NCI-H2227 (cell line): ENCODE measurements around the gene EMX2.
"Not testable (repeated sequence)": the region's sequence is repeated elsewhere in the genome, so short reads cannot be mapped to it uniquely, and the experiment has no call there.

Experiments used
- DNase-seq: peaks from one replicate; lab custom pipeline; 2025; ENCODE audit not compliant: unreplicated experiment; lab: John Stamatoyannopoulos, UW

Gene EMX2

DNA sequence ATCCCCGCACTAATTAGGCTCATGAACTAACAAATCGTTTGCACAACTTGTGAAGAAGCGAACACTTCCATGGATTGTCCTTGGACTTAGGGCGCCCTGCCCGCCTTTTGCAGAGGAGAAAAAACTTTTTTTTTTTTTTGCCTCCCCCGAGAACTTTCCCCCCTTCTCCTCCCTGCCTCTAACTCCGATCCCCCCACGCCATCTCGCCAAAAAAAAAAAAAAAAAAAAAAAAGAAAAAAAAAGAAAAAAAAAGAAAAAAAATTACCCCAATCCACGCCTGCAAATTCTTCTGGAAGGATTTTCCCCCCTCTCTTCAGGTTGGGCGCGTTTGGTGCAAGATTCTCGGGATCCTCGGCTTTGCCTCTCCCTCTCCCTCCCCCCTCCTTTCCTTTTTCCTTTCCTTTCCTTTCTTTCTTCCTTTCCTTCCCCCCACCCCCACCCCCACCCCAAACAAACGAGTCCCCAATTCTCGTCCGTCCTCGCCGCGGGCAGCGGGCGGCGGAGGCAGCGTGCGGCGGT is at the start of gene EMX2:
Gene EMX2, plus strand, starts transcription at position 41 of the 519 bp plus-strand sequence. CDS start 522 bp downstream, outside the sequence.
- DNase-seq, result no peak

DNA sequence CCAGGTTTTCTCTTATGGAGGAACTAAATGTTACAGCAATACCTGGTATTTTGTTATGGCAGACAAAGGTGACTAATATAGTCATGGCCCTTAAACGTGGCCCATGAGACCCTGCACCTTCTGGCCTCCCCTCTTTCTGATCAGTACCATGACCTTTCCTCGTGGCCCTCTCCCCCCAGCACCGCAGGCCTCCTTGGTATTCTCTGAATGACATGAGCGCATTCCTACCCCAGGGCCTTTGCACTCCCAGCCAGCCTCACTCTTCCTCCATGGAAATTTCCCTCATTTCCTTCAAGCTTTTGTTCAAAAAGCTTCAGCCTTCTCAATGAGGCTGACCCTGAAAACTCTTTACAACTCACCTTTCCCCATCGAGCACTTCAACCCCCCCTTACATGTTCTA is 46.5 kb upstream of the EMX2 start:
- DNase-seq, result no peak

GRCh38 chr10:117496616-117497028 is 45.9 kb upstream of the EMX2 start:
- DNase-seq, result peak; percentile 78

DNA sequence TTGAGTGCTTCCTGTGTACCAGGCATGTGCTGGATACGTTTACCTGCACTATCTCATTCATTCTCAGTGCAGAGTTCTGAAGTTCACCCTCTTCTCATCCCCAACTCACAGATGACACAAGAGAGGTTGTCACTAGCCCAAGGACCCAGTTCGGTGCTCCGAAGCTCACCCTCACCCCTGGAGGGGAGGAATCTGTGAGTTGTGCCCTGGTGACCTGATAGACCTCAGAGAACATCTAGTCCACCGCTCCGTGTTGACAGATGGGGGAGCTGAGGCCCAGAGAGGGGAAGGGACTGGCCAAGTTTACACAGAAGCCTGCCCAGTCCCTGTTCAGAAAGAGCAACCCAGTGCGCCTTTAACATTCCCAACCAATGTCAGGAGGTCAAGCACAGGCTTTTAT is 44.8 kb upstream of the EMX2 start:
- DNase-seq, result no peak

DNA sequence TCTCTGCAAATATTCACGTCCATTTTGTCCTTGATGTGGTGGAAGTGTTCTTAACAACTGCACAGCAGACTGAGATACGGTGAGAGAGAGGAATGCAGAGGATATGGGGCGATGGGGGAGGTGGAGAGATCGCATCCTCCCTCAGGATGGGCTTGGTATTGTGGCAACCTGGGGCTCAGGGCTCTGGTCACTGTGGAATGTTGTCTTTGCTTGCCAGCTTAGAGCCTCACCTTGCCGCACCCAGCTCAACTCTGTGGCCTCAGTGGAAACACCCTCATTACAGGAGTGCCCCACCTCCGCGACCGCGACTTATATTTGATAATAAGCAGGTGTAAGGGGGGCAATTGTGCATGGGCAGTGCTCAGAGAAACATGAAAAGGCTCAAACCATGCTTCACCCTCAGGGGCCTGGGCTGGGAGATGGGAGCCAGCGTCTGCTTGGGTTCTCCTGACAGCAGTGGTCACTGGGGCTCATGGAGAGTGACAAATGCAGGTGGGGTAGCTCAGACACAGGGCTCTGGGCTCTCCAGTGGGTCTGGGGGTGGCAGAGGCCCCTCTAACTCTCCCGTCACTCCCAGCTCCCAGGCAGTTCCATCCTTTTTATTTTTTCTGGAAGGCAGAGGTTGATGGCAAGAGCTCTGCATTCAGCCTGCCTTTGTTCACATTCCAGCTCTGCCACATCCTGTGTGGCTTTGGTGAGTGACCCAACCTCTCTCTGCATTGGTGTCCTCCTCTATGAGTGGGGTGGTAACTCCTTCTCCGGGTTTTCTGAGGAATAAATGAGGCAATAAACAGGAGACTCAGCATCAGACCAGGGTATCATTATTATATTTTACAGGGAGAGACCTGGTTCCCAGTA is 43.1 kb upstream of the EMX2 start:
- DNase-seq, result no peak

DNA sequence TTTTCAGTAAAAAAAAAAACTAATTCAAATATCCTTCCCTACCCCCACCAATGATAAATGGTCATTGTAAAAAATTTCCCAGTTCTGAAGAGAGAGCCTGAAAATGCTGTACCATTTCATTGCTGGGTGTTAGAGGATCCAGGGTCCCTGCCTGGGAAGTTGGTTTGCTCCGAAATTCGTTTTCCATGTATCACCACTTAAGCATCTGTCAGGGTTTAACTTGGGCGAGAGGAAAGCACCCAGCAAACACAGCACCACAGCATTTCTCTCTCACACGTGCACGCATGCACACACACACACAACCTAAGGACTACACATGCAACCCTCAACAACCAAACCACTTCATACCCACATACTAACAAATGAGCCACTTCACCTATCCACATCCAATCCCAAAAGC is 42.1 kb upstream of the EMX2 start:
- DNase-seq, result no peak

- no peak for DNase-seq
Measured at GRCh38 chr10:117501460-117502035, 41.0 kb upstream of the EMX2 start.

GRCh38 chr10:117502421-117503243 is 39.9 kb upstream of the EMX2 start:
- DNase-seq, result no peak

- peak; percentile 17 for DNase-seq
Measured at GRCh38 chr10:117503244-117504205, 39.0 kb upstream of the EMX2 start.

DNA sequence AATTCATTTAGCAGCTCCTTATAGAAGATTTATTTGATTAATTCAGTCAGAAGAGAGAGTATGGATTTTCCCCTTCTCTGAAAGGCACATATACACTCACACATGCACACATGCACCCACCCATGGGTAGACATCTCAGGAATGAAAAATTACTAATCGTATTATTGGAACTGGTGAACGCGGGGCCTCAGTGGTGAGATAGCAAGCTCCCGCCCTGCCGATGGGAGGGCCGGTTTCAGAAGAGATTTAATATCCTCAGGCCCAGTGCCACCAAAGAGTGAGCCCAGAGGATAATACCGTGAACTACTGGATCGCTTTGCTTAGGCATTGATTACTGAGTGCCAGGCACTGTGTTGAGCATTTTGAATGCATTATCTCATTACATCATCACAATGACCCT is 38.0 kb upstream of the EMX2 start:
- DNase-seq, result no peak

DNA sequence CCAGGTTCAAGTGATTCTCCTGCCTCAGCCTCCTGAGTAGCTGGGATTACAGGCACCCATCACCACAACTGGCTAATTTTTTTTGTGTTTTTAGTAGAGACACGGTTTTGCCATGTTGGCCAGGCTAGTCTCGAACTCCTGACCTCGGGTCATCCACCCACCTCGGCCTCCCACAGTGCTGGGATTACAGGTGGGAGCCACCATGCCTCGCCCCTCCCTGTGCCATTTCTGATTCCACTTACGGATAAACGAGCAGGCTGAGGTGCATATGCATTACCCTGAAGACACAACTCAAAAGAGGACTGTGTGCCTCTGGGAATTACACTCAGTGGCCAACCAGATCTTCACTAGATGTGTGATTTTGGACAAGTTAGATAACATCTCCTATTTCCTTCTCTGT is 35.5 kb upstream of the EMX2 start:
- DNase-seq, result not testable (repeated sequence)

- DNase-seq, result no peak
Measured at GRCh38 chr10:117509573-117509972, 33.0 kb upstream of the EMX2 start.

- DNase-seq, result no peak
Measured at GRCh38 chr10:117511601-117512390, 30.8 kb upstream of the EMX2 start.

- no peak for DNase-seq
Measured at GRCh38 chr10:117514971-117515370, 27.6 kb upstream of the EMX2 start.

GRCh38 chr10:117516681-117517080 is 25.9 kb upstream of the EMX2 start:
- DNase-seq, result no peak

- DNase-seq, result no peak
Measured at GRCh38 chr10:117518246-117518645, 24.3 kb upstream of the EMX2 start.

- DNase-seq, result no peak
Measured at GRCh38 chr10:117519286-117519685, 23.3 kb upstream of the EMX2 start.

DNA sequence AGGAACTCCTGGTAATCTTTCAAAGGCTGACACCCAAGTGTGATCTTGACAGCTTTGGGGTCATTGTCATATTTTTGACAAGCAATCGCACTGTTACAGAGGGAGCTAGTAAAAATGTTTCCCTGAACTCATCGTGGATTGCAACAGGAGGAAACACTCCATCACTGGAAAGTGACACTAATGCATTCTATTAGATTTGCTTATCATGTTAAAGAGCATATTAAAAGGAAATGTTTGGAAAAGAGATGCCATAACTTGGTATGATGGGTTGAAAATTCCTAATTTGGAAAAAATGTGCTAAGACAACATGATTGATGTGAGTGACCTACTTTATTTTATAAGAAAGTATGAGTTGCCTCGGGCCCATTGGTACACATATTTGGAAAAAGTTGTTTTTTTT is 22.7 kb upstream of the EMX2 start:
- DNase-seq, result no peak

DNA sequence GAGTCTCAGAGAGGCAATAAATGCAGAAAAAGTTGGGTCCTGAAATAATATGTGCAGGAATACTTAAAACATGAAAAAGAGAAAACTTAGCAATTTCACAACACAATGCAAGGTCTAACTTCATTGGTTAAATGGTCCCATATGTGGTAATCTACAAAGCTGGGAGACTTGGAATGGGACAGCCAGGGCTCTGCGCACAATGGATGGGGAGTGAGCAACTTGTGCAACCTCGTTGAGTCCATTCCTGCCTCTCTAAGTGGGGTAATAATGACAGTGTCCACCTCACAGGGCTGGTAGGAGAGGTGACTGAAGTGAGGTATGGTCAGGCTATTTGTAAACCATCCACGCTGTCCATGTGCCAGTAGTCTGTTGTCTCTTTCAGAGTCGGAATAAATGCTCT is 11.8 kb upstream of the EMX2 start:
- no peak for DNase-seq
